NCI-H526 (cell line): ENCODE results near the gene FIS1.
"Not testable (repeated sequence)": the region's sequence is repeated elsewhere in the genome, so short reads cannot be mapped to it uniquely, and the experiment has no call there.

ENCODE experiments used
- DNase-seq, 2 experiments: peaks; one replicate each; lab custom pipeline; 2025; lab: John Stamatoyannopoulos, UW

The FIS1 gene

GRCh38 chr7:101255796-101256195, 10.9 kb upstream of the FIS1 start:
- DNase-seq = no peak

DNA sequence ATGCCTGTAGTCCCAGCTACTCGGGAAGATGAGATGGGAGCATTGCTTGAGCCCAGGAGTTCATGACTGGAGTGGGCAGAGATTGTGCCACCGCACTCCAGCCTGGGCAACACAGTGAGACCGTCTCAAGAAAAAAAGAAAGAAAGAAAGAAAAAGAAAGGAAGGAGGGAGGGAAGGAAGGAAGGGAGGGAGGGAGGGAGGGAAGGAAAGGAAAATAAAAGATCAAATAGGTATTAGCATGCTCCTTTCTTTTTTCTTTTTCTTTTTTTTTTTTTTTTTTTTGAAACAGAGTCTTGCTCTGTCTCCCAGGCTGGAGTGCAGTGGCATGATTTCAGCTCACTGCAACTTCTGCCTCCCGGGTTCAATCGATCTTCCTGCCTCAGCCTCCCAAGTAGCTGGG, 8.3 kb upstream of the FIS1 start:
- DNase-seq = not testable (repeated sequence)

- peak; percentile 95 to 99 for DNase-seq
Observed at GRCh38 chr7:101251871-101252659, 7.2 kb upstream of the FIS1 start.

- no peak for DNase-seq
Observed at GRCh38 chr7:101250324-101250723, 5.4 kb upstream of the FIS1 start.

DNA sequence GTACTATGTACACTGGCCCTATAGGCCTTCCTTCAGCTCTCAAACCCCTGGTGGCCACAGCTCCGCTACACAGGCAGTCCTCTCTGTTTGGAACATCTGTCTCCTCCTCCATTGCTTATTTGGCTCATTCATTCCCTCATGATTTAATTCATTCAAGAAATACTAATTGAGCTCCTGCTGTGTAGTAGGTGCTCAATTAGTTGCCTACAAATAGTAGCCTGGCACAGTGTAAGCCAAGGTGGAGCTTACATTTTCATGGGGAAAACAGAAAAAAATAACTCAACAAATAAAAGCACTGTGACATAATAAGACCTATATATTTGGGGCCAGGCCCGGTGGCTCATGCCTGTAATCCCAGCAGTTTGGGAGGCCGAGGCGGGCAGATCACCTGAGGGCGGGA, 3.4 kb upstream of the FIS1 start:
- DNase-seq = no peak

DNA sequence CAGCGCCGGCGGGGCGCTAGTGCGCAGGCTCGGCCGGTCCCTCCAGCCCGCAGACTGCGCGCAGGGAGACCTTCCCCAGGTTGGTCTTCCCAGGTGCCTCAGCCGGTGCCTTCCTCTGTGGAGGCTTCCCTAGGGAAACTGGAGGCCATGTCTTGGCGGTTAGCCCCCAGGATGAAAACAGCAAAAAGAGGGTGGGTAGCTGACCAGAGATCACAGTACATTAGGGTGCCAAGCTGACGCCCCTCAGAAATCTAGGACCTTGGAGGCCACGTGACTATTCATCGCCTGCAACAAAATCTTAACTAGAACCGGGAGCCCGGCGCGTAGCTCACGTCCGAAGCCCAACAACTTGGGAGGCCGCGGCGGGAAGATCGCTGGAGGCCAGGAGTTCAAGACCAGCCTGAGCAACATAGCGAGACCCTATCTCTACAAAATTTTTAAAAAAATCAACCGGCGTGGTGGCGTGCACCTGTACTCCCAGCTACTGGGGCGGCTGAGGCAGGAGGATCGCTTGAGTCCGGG, 327 bp upstream of the FIS1 start:
- peak in 1 of 2 experiments; percentile 54 for DNase-seq

GRCh38 chr7:101243646-101244374, 1.1 kb downstream of the FIS1 start:
- DNase-seq = peak in 1 of 2 experiments; percentile 34

DNA sequence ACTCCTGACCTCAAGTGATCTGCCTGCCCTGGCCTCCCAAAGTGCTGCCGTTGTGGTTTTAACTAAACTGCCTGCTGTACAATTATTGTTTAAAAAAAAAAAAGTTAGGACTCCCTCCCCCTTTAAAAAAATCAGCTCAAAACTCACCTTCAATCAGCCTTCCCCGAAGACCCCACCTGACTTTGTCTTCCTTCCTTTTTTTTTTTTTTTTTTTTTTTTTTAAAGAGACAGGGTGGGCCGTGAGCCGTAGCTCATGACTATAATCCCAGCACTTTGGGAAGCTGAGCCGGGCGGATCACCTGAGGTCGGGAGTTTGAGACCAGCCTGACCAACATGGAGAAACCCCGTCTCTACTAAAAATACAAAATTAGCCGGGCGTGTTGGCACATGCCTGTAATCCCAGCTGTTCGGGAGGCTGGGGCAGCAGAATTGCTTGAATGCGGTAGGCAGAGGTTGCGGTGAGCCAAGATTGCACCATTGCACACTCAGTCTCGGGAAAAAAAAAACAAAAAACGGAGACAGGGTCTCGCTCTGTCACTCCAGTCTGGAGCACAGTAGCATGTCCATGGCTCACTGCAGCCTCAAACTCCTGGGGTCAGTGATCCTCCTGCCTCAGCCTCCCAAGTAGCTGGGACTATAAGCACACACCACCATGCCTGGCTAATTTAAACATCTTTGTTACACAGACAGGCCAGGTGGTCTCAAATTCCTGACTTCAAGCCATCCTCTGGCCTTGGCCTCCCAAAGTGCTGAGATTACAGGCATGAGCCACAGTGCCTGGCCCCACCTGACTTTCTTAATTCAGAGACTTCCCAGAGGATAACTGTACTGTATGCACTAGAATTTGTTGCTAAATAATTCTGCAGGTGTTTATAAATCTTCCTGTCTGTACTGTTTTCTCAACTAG, 3.2 kb downstream of the FIS1 start:
- no peak for DNase-seq

DNA sequence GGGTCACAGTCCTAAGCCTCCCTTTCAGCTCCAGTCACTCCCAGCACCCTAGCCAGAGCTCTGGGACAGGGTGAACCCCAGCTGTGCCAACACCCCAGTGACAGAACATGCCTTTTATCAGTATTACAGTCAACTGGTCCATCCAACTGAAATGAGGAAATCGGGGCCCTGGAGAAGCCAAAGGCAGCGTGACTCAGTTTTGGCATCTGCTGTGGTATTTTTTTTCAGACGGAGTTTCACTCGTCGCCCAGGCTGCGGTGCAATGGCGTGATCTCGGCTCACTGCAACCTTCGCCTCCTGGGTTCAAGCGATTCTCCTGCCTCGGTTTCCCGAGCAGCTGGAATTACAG, 3.9 kb downstream of the FIS1 start:
- DNase-seq = no peak

DNA sequence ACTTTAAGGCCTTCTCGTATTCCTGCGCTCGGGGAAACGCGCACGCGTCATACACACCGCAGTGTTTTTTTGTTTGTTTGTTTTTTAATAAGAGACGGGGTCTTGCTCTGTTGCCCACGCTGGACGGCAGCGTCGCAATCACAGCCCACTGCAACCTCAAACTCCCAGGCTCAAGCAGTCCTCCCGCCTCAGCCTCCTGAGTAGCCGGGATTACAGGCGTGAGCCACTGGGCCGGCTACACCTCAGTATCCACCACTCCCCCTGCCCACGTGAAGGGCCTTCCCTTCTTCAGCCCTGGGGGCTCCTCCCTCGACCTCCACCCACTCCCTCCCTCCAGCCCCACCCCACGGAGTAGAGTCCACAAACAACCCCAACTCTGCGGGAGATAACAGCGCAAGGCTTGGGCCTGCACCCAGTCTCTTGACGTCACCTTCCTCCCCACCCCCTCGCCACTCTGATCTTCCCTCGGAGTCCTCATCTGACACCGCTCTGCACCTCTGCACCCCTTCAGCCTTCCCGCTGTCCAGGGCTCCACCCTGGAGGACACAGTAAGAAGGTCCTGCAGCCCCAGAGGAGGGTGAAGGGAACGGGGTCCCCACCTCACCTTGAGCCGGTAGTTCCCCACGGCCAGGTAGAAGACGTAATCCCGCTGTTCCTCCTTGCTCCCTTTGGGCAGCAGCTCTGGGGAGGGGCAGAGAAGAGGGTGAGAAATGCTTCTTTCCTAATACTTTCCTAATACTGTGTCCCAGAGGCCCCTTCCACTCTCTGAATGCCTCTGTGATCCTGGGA, 4.5 kb downstream of the FIS1 start:
- DNase-seq = no peak

DNA sequence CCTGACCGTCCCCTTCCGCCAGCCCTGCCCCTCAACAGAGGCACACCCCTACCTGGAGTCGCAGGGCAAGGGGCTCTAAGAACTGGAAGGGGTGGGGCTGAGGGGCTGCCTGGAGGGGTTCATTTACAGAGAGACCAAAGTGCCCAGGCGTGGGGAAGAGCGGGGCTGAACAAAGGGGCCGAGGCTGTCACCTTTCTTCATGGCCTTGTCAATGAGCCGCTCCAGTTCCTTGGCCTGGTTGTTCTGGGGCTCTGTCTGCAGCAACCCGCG, 5.0 kb downstream of the FIS1 start:
- DNase-seq = no peak

GRCh38 chr7:101239191-101239950, 5.5 kb downstream of the FIS1 start:
- no peak for DNase-seq

- DNase-seq = no peak
Observed at GRCh38 chr7:101238226-101239182, 6.4 kb downstream of the FIS1 start.

DNA sequence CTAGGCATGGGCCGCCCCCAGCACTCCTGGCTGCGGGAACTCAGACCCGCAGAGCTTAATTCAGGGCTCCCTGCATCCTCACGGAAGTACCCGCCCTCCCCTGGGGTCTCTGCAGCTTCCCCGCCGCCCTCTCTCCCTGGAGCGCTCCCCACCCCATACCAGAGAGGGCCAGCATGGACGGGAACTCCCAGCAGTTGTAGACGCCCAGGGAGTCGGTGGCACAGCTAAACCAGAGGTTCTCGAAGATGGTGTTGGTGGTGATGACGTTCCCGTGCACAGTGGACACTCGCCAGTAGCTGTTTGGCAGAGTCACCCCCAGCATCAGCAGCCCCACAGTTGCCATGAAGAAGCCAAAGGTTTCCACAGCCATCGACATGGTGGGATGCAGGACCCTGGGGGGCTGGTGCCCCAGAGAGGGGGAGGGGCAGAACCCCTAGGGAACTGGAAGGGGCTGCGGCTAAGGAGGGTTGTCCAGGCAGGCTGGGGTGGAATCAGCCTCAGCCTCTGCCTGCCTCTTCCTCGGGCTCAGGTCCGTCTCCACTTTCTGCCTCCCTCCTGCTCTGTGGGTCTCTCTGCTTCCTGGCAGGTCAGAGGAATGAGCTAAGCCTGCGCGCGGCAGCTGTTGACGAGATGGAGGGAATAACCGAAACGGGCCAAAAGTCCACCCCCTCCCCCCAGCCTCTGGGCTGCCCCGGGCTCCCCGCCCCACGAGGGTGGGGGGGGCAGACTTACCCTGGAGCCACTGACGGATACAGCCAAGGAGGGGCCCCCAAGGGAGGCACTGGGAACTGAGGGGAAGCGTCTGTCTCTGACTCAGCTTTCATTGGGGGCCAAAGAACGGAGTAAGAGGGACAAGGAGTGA, 7.4 kb downstream of the FIS1 start, which contains the start of gene CLDN15:
Gene CLDN15 (minus strand): TSS at position 597 of the 862 bp plus-strand sequence. CDS start 221 bp downstream, at position 376.
- no peak for DNase-seq

GRCh38 chr7:101236292-101236835, 8.5 kb downstream of the FIS1 start:
- no peak for DNase-seq

- DNase-seq = no peak
Observed at GRCh38 chr7:101235522-101235921, 9.4 kb downstream of the FIS1 start.

DNA sequence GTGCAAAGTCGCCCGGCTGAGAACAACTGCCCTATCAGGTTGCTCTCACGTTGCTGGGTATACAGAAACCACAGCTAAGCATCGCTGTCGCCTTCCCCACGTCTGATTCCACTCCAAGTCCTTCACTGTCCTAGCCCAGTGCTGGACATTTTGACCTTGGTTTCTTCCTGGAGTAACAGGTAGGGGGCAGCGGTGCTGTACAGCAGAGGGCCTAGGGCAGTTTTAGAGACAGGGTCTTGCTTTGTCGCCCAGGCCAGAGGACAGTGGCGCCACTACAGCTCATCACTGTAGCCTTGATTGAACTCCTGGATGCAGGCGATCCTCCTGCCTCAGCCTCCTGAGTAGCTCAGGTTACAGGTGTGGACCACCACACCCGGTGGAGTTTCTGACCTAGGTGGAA, 9.8 kb downstream of the FIS1 start:
- no peak for DNase-seq

GRCh38 chr7:101234636-101235035, 10.2 kb downstream of the FIS1 start:
- no peak for DNase-seq
